Loucy (cell line): ENCODE data around the gene NDUFAF2.

Experiments
- H2AFZ ChIP-seq: fragments of 200-600 bp; sonication (generic); 2 replicates; pipeline ENCODE4 v1.6.0; 2016; ENCODE audit warnings: antibody characterized with exemption, mild to moderate bottlenecking, low read length, moderate library complexity
- H3F3A ChIP-seq: fragments of 200-600 bp; 2 replicates; pipeline ENCODE4 v1.6.0; 2016; ENCODE audit warnings: antibody characterized with exemption, low read depth, mild to moderate bottlenecking
- H3K27me3 ChIP-seq: fragments of 200-600 bp; sonication (generic); 2 replicates; pipeline ENCODE4 v1.6.1; 2014; ENCODE audit warnings: low read length, mild to moderate bottlenecking; ENCODE audit not compliant: insufficient read depth, poor library complexity, severe bottlenecking
- H3K36me3 ChIP-seq: fragments of 200-600 bp; sonication (generic); 2 replicates; pipeline ENCODE4 v1.6.1; 2016; ENCODE audit warnings: low read length; ENCODE audit not compliant: insufficient read depth
- H3K4me1 ChIP-seq: fragments of 200-600 bp; sonication (generic); 2 replicates; pipeline ENCODE4 v1.5.1; 2014; ENCODE audit warnings: low read length, mild to moderate bottlenecking; ENCODE audit not compliant: insufficient read depth, poor library complexity, severe bottlenecking
- H3K4me2 ChIP-seq: fragments of 200-600 bp; sonication (generic); 2 replicates; pipeline ENCODE4 v1.6.0; 2014; ENCODE audit warnings: antibody characterized with exemption, low read length, low read depth, mild to moderate bottlenecking; ENCODE audit not compliant: poor library complexity, severe bottlenecking
- H3K4me3 ChIP-seq: fragments of 200-600 bp; sonication (generic); 2 replicates; pipeline ENCODE4 v1.5.1; 2014; ENCODE audit warnings: low read length, mild to moderate bottlenecking, mixed read lengths; ENCODE audit not compliant: poor library complexity, severe bottlenecking
- H3K79me2 ChIP-seq: fragments of 200-600 bp; sonication (generic); 2 replicates; pipeline ENCODE4 v1.6.1; 2014; ENCODE audit warnings: low read length; ENCODE audit not compliant: insufficient read depth
- H3K9ac ChIP-seq: fragments of 200-600 bp; sonication (generic); 2 replicates; pipeline ENCODE4 v1.6.0; 2014; ENCODE audit warnings: mild to moderate bottlenecking, low read depth, low read length, moderate library complexity; ENCODE audit not compliant: poor library complexity, severe bottlenecking
- H3K9me2 ChIP-seq: fragments of 200-600 bp; sonication (generic); replicated peaks from 2 replicates; pipeline ENCODE4 v1.6.1; 2016; ENCODE audit warnings: low read depth, low read length, mixed read lengths
- H3K9me3 ChIP-seq: fragments of 200-600 bp; sonication (generic); 2 replicates; pipeline ENCODE4 v1.6.1; 2014; ENCODE audit warnings: mild to moderate bottlenecking, antibody characterized with exemption, low read length, low read depth; ENCODE audit not compliant: insufficient read depth
- H4K20me1 ChIP-seq: fragments of 200-600 bp; sonication (generic); 2 replicates; pipeline ENCODE4 v1.6.0; 2014; ENCODE audit warnings: antibody characterized with exemption, low read length, mild to moderate bottlenecking; ENCODE audit not compliant: insufficient read depth, poor library complexity, severe bottlenecking
- EZH2phosphoT487 ChIP-seq: fragments of 200-600 bp; IDR thresholded peaks from 2 replicates; pipeline ENCODE4 v1.6.1; 2018; ENCODE audit warnings: antibody characterized with exemption, mild to moderate bottlenecking, moderate library complexity, borderline replicate concordance
- TF ChIP-seq, protein P1 (sequence below): fragments of 200-600 bp; sonication (generic); conservative IDR thresholded peaks from 2 replicates; pipeline ENCODE4 v1.5.1; 2014; ENCODE audit warnings: mild to moderate bottlenecking, antibody characterized with exemption, low read length

NDUFAF2 gene

DNA sequence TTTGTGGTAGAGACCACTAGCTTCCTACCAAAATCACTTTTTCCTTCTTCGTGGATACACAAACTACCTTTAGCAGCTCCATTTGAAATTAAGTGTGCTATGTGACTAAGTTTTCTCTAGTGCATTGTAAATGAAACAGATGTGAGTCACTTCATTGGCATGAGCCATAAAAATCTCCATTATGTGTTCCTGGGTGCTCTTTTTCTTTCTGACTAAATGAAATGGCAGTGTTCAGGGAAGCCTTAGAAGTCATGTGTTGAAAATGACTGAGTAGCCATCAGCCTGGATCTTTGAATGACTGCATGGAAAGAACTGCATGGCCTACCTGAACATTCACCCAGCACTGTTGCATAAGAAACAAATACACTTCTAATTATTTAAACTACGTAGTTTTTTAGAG, 107.9 kb downstream of the NDUFAF2 start:
- no peak overlapping the region for H3K4me2 ChIP-seq
- H3K4me1 ChIP-seq = no peaks in the 10 kb centered on the region
- no peaks in the 10 kb centered on the region for H3K79me2 ChIP-seq
- no peaks in the 10 kb centered on the region for H3K36me3 ChIP-seq
- no peak overlapping the region for H3K4me3 ChIP-seq
- TF ChIP-seq EZH2phosphoT487 = no peak
- TF ChIP-seq, protein P1, sequence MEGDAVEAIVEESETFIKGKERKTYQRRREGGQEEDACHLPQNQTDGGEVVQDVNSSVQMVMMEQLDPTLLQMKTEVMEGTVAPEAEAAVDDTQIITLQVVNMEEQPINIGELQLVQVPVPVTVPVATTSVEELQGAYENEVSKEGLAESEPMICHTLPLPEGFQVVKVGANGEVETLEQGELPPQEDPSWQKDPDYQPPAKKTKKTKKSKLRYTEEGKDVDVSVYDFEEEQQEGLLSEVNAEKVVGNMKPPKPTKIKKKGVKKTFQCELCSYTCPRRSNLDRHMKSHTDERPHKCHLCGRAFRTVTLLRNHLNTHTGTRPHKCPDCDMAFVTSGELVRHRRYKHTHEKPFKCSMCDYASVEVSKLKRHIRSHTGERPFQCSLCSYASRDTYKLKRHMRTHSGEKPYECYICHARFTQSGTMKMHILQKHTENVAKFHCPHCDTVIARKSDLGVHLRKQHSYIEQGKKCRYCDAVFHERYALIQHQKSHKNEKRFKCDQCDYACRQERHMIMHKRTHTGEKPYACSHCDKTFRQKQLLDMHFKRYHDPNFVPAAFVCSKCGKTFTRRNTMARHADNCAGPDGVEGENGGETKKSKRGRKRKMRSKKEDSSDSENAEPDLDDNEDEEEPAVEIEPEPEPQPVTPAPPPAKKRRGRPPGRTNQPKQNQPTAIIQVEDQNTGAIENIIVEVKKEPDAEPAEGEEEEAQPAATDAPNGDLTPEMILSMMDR = no peak
- H3K9ac ChIP-seq = no peak overlapping the region
- no peaks in the 10 kb centered on the region for H3F3A ChIP-seq
- H3K9me3 ChIP-seq = no peaks in the 10 kb centered on the region
- H2AFZ ChIP-seq = no peak overlapping the region
- H4K20me1 ChIP-seq = peaks cover 5% of the 10 kb centered on the region
- H3K27me3 ChIP-seq = no peaks in the 10 kb centered on the region
- H3K9me2 ChIP-seq = no peaks in the 10 kb centered on the region

DNA sequence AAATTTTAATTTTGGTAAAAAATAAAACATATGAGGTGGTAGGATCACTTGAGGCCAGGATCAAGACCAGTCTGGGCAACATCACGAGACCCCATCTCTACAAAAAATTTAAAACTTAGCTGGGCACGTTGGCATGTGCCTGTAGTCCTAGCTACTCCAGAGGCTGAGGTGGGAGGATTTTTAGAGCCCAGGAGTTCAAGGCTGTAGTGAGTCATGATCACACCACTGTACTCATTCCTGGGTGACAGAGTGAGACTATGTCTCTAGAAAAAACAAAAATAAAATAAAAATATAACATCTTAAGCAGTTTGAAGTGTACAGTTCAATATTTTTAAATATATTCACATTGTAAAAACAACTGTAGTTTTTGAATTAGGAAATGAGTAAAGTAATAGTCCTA, 108.9 kb downstream of the NDUFAF2 start:
- Histone ChIP-seq H3K4me3 (no peak overlapping the region), H3K9me2 (no peaks in the 10 kb centered on the region), H3K36me3 (no peaks in the 10 kb centered on the region), H3F3A (no peaks in the 10 kb centered on the region), H3K27me3 (no peaks in the 10 kb centered on the region), H3K4me1 (no peaks in the 10 kb centered on the region), H2AFZ (no peak overlapping the region), H3K4me2 (no peak overlapping the region), H3K9ac (no peak overlapping the region), H4K20me1 (peaks cover 5% of the 10 kb centered on the region), H3K79me2 (no peaks in the 10 kb centered on the region), H3K9me3 (no peaks in the 10 kb centered on the region)
- TF ChIP-seq, protein P1 = no peak
- no peak for TF ChIP-seq EZH2phosphoT487

DNA sequence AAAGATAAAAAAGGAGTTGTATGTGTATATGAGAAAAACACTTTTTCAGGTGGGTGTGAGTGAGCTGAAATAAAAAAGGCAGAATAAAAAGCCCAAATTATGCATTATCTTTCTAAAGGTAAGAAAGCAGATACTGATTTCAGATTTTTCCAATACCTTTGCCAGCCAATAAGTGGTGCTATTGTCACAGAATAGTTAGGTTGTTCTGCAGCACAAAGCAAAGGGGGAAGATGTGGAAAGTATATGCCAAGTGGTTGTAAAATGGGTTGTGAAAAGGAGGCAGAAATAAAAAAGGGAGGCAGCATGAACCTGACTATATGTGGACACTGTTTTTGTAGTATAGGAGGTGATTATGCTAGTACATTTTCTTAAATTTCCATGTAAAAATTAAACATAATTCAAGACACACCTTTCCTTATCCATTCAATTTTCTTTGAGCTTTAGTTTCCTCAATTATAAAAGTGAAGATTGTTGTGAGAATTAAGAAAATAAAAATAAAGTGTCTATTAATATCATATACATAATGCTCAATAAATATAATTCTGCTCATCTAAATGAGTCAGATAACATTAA, 110.5 kb downstream of the NDUFAF2 start:
- TF ChIP-seq EZH2phosphoT487 = no peak
- TF ChIP-seq, protein P1 = peak; percentile 88
- Histone ChIP-seq H2AFZ (no peak overlapping the region), H3K4me1 (no peaks in the 10 kb centered on the region)

More for the DNA sequence above, 110.5 kb downstream of the NDUFAF2 start:
- H3K79me2 ChIP-seq = no peaks in the 10 kb centered on the region
- no peak overlapping the region for H3K4me2 ChIP-seq
- H3K4me3 ChIP-seq = no peak overlapping the region
- H3K36me3 ChIP-seq = no peaks in the 10 kb centered on the region
- H3F3A ChIP-seq = no peaks in the 10 kb centered on the region
- no peaks in the 10 kb centered on the region for H3K9me3 ChIP-seq
- H3K27me3 ChIP-seq = no peaks in the 10 kb centered on the region
- H3K9me2 ChIP-seq = no peaks in the 10 kb centered on the region
- H3K9ac ChIP-seq = no peak overlapping the region
- peaks cover 5% of the 10 kb centered on the region for H4K20me1 ChIP-seq
